HCT116 (cell line): ENCODE data around the gene PJA1. TPM values are rescaled to one million over a fixed set of nuclear protein-coding genes. Genes with fewer than 3 reads are reported as not detected.

Source experiments
- ATAC-seq: fragments of 200-7000 bp; cut with Tn5 transposase; 2 replicates; pipeline ENCODE4 v1.9.1; 2020; ENCODE audit warnings: mild to moderate bottlenecking, moderate library complexity
- BruUV-seq: library from RNA; stranded (reverse); fragments of 400-500 nt; replicated peaks from 2 replicates; lab custom pipeline; 2021; lab: Mats Ljungman, UMichigan
- CTCF ChIA-PET: fragments of 300-600 bp; sonication (Branson Sonifier 250); formaldehyde crosslinking; loops from one replicate; lab custom pipeline; 2021; ENCODE audit warnings: antibody characterized with exemption; lab: Charles Lee
- POLR2A ChIA-PET: fragments of 300-600, 350-600 bp; sonication (Branson Sonifier 250); formaldehyde crosslinking; loops from one replicate; lab custom pipeline; 2021; ENCODE audit warnings: antibody characterized with exemption; lab: Charles Lee
- RAD21 ChIA-PET, 2 experiments: fragments of 300-600 bp; sonication (Branson Sonifier 250); formaldehyde crosslinking; loops; one replicate each; lab custom pipeline; 2023; ENCODE audit warnings: low total read pairs in 2 of 2; ENCODE audit not compliant: uncharacterized antibody in 2 of 2, unreplicated experiment in 2 of 2, low non-redundant PET in 1 of 2; lab: Charles Lee
- DNase-seq: peaks from one replicate; pipeline ENCODE4 v3.0.0-alpha.2; 2010; ENCODE audit warnings: low read depth, low spot score
- H2AFZ ChIP-seq: fragments of 200-600 bp; shearing (Covaris generic), sonication (generic); 2 replicates; pipeline ENCODE4 v1.6.1; 2017; ENCODE audit warnings: low read depth, mixed run types, mixed read lengths, antibody characterized with exemption, low read length; ENCODE audit not compliant: poor library complexity, severe bottlenecking
- H3K27ac ChIP-seq: 2 replicates; pipeline ENCODE4 v1.5.1; 2012; ENCODE audit warnings: low read depth, low read length
- H3K27me3 ChIP-seq: fragments of 200-600 bp; sonication (generic); 2 replicates; pipeline ENCODE4 v1.6.1; 2016; ENCODE audit warnings: mixed run types, low read length, mixed read lengths; ENCODE audit not compliant: insufficient read depth
- H3K36me3 ChIP-seq, 2 experiments: fragments of 200-500 bp in 1 of 2; fragments of 200-600 bp in 1 of 2; sonication (Bioruptor generic) in 1 of 2; sonication (generic) in 1 of 2; 2 replicates each; pipeline versions ENCODE4 v1.5.1 to v1.6.1; 2014 to 2016; ENCODE audit warnings: low read length in 2 of 2, inconsistent platforms in 1 of 2, mixed read lengths in 1 of 2, mixed run types in 1 of 2; ENCODE audit not compliant: insufficient read depth in 2 of 2, control insufficient read depth in 1 of 2
- H3K4me1 ChIP-seq, 2 experiments: fragments of 200-600 bp in 1 of 2; sonication (generic) in 1 of 2; 2 replicates each; pipeline versions ENCODE4 v1.5.1 to v1.6.1; 2012 to 2017; ENCODE audit warnings: low read length in 2 of 2, inconsistent platforms in 1 of 2, mild to moderate bottlenecking in 1 of 2, mixed read lengths in 1 of 2, mixed run types in 1 of 2, moderate library complexity in 1 of 2; ENCODE audit not compliant: insufficient read depth in 2 of 2, control insufficient read depth in 1 of 2
- H3K4me2 ChIP-seq: fragments of 200-600 bp; sonication (generic); 2 replicates; pipeline ENCODE4 v1.6.1; 2017; ENCODE audit warnings: mixed run types, low read length, mixed read lengths
- H3K4me3 ChIP-seq, 2 experiments: fragments of 200-600 bp in 1 of 2; sonication (generic) in 1 of 2; replicated peaks in 1 of 2; 2 replicates each; pipeline ENCODE4 v1.5.1; 2011 to 2016; ENCODE audit warnings: low read length in 2 of 2, control low read depth in 1 of 2, low read depth in 1 of 2, mild to moderate bottlenecking in 1 of 2, mixed read lengths in 1 of 2, mixed run types in 1 of 2
- H3K79me2 ChIP-seq: fragments of 200-600 bp; sonication (generic); 2 replicates; pipeline ENCODE4 v1.6.1; 2017; ENCODE audit warnings: mild to moderate bottlenecking, mixed run types, low read length, moderate library complexity, mixed read lengths; ENCODE audit not compliant: insufficient read depth
- H3K9ac ChIP-seq: fragments of 200-600 bp; sonication (generic); 2 replicates; pipeline ENCODE4 v1.6.1; 2016; ENCODE audit warnings: low read length, mixed read lengths
- H3K9me2 ChIP-seq: fragments of 200-600 bp; sonication (generic), shearing (Covaris generic); 2 replicates; pipeline ENCODE4 v1.6.1; 2017; ENCODE audit warnings: mixed run types, mild to moderate bottlenecking, moderate library complexity; ENCODE audit not compliant: insufficient read depth
- H3K9me3 ChIP-seq, 2 experiments: fragments of 200-500 bp in 1 of 2; fragments of 200-600 bp in 1 of 2; sonication (Bioruptor generic) in 1 of 2; sonication (generic) in 1 of 2; 2 replicates each; pipeline ENCODE4 v1.6.1; 2014 to 2017; ENCODE audit warnings: low read length in 2 of 2, mixed read lengths in 2 of 2, inconsistent platforms in 1 of 2, low read depth in 1 of 2, mild to moderate bottlenecking in 1 of 2, mixed run types in 1 of 2, moderate library complexity in 1 of 2; ENCODE audit not compliant: control insufficient read depth in 1 of 2, insufficient read depth in 1 of 2
- H4K20me1 ChIP-seq: fragments of 200-600 bp; sonication (generic), shearing (Covaris generic); 2 replicates; pipeline ENCODE4 v1.6.1; 2017; ENCODE audit warnings: mixed run types, mild to moderate bottlenecking, moderate library complexity; ENCODE audit not compliant: insufficient read depth
- ATF3 ChIP-seq: IDR thresholded peaks from 2 replicates; pipeline ENCODE4 v1.6.1; 2012
- CBX3 ChIP-seq: IDR thresholded peaks from 2 replicates; pipeline ENCODE4 v1.6.1; 2012; ENCODE audit warnings: low read depth
- CEBPB ChIP-seq: IDR thresholded peaks from 2 replicates; pipeline ENCODE4 v1.6.1; 2012; ENCODE audit warnings: low read depth
- CTCF ChIP-seq, 3 experiments: fragments of 200-600 bp in 1 of 3; sonication (generic) in 1 of 3; IDR thresholded peaks in 2 of 3; conservative IDR thresholded peaks in 1 of 3; 2 replicates each; pipeline ENCODE4 v1.5.1; 2012 to 2017; ENCODE audit warnings: low read depth in 2 of 3, low read length in 2 of 3, antibody characterized with exemption in 1 of 3, borderline replicate concordance in 1 of 3, control low read depth in 1 of 3, mild to moderate bottlenecking in 1 of 3, mixed read lengths in 1 of 3, mixed run types in 1 of 3, moderate library complexity in 1 of 3; ENCODE audit not compliant: insufficient read depth in 1 of 3
- EGR1 ChIP-seq: IDR thresholded peaks from 2 replicates; pipeline ENCODE4 v1.6.1; 2012; ENCODE audit warnings: low read depth
- ELF1 ChIP-seq: IDR thresholded peaks from 2 replicates; pipeline ENCODE4 v1.6.1; 2012; ENCODE audit warnings: low read depth, borderline replicate concordance
- EZH2 ChIP-seq: fragments of 200-600 bp; sonication (generic); IDR thresholded peaks from 2 replicates; pipeline ENCODE4 v1.6.1; 2017; ENCODE audit warnings: antibody characterized with exemption, mixed run types
- EZH2phosphoT487 ChIP-seq: fragments of 200-600 bp; IDR thresholded peaks from 2 replicates; pipeline ENCODE4 v1.6.1; 2018; ENCODE audit warnings: antibody characterized with exemption, borderline replicate concordance
- FOSL1 ChIP-seq: IDR thresholded peaks from 2 replicates; pipeline ENCODE4 v1.6.1; 2012; ENCODE audit warnings: low read depth
- JUND ChIP-seq: IDR thresholded peaks from 2 replicates; pipeline ENCODE4 v1.6.1; 2012
- MAX ChIP-seq: IDR thresholded peaks from 2 replicates; pipeline ENCODE4 v1.6.1; 2012
- REST ChIP-seq: IDR thresholded peaks from 2 replicates; pipeline ENCODE4 v1.6.1; 2012; ENCODE audit warnings: low read depth
- SIN3A ChIP-seq: IDR thresholded peaks from 2 replicates; pipeline ENCODE4 v1.6.1; 2012; ENCODE audit warnings: low read depth
- SP1 ChIP-seq: IDR thresholded peaks from 2 replicates; pipeline ENCODE4 v1.6.1; 2012; ENCODE audit warnings: low read depth
- SRF ChIP-seq: IDR thresholded peaks from 2 replicates; pipeline ENCODE4 v1.6.1; 2012; ENCODE audit warnings: low read depth
- TCF7L2 ChIP-seq: IDR thresholded peaks from 2 replicates; pipeline ENCODE4 v1.7.0; 2011; ENCODE audit warnings: borderline replicate concordance, inconsistent platforms; ENCODE audit not compliant: insufficient read depth, insufficient read length; ENCODE audit errors: extremely low read depth
- YY1 ChIP-seq: IDR thresholded peaks from 2 replicates; pipeline ENCODE4 v1.6.1; 2011; ENCODE audit warnings: low read length, low read depth, moderate library complexity, mild to moderate bottlenecking; ENCODE audit not compliant: insufficient replicate concordance; ENCODE audit errors: extremely low read depth
- ZBTB33 ChIP-seq: IDR thresholded peaks from 2 replicates; pipeline ENCODE4 v1.6.1; 2011; ENCODE audit warnings: mild to moderate bottlenecking, low read length, moderate library complexity; ENCODE audit not compliant: insufficient replicate concordance; ENCODE audit errors: extremely low read depth
- ZFX ChIP-seq: fragments of 450-650 bp; IDR thresholded peaks from 2 replicates; pipeline ENCODE4 v1.6.1; 2017
- ZNF274 ChIP-seq: fragments of 200-500 bp; sonication (Bioruptor generic); IDR thresholded peaks from 2 replicates; pipeline ENCODE4 v1.6.1; 2014; ENCODE audit warnings: mild to moderate bottlenecking, low read depth, low read length, inconsistent platforms
- intact Hi-C: fragments of 100-400 bp; cut with micrococcal nuclease; formaldehyde crosslinking; loops from 2 replicates; pipeline ENCODE4 v1.10.0; 2022
- total RNA-seq: library from RNA; stranded (reverse); gene quantifications from one replicate; pipeline ENCODE4 v1.2.1, GENCODE V29; 2021; ENCODE audit not compliant: unreplicated experiment

PJA1 gene
- total RNA-seq, 1 experiment from 2014 or later: 15.7 TPM

- peaks cover 4 to 60% of the 10 kb centered on the region in 2 experiments; a peak in 3 of 4 replicates for H3K4me1 ChIP-seq
- ChIA-PET CTCF (interaction anchor here (1.5 kb wide), 1 partner anchor 18 kb away, joined by 3 read pairs; no protein-coding TSS in a partner anchor), POLR2A (interaction anchor here (1.2 kb wide), 1 partner anchor 323 kb away, joined by 3 read pairs; the partner anchor contains the start of gene EFNB1)
Observed at GRCh38 chrX:69151866-69152284, 13.4 kb downstream of the PJA1 start.

More at GRCh38 chrX:69151866-69152284, 13.4 kb downstream of the PJA1 start:
- ATAC-seq (no peak), DNase-seq (no peak)
- intact Hi-C loops: no loop called here
- H3K36me3 ChIP-seq: no peaks in the 10 kb centered on the region
- RAD21 ChIA-PET: no interaction called here
- TF ChIP-seq EZH2 (no peak), REST (no peak), FOSL1 (no peak), ZNF274 (no peak), CTCF (IDR thresholded peaks at IDR 0.05 in 2 of 3, conservative IDR thresholded peaks at IDR 0.05 in 1 of 3; ENCODE audit: borderline replicate concordance in 1 of 3, insufficient read depth in 1 of 3, low read depth in 2 of 3, low read length in 2 of 3) (no peak), SP1 (no peak), ELF1 (no peak), CBX3 (no peak), JUND (no peak), ZBTB33 (no peak), CEBPB (no peak), SIN3A (no peak), MAX (no peak), SRF (no peak), YY1 (no peak), ZFX (no peak), TCF7L2 (no peak), EGR1 (no peak), EZH2phosphoT487 (no peak), ATF3 (no peak)
- H3K4me2 ChIP-seq: peak overlapping the region; percentile 72; the same call in 1 of the 2 replicates
- 0 out of 2 replicates have a peak overlapping the region, but pooled peaks have one; percentile 64 for H3K9ac ChIP-seq
- no peak overlapping the region for H3K27ac ChIP-seq
- no peaks in the 10 kb centered on the region for H3K9me3 ChIP-seq
- BruUV-seq: no TSS peak
- no peaks in the 10 kb centered on the region for H3K9me2 ChIP-seq
- no peaks in the 10 kb centered on the region for H4K20me1 ChIP-seq
- H3K79me2 ChIP-seq: no peaks in the 10 kb centered on the region
- H3K4me3 ChIP-seq: no peak overlapping the region
- no peaks in the 10 kb centered on the region for H3K27me3 ChIP-seq
- H2AFZ ChIP-seq: no peak overlapping the region
